ENCODE data around the gene ADAM12. TPM values are rescaled to one million over a fixed set of nuclear protein-coding genes. Genes with fewer than 3 reads are reported as not detected.

Gene ADAM12
- total RNA-seq, 1 experiment from 2014 or later: 16.8 TPM

DNA sequence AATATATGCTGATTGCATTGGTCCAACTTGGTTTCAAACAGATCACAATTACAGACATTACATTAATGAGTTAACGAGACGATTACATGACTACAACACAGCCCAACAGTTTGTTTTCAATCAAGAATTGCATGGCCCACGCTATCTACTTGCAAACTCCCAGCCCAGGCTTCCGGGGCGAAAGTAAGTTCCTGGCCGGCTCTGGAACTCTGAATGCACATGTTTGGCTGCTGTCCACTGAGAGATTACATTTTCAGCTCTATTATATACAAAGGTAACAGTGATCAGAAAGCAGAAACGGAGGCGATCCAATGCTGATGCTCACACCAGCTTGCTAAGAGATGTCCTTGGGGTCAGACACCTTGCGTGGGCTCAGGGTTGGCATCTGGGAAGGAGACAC is 285.6 kb downstream of the ADAM12 start:
- Histone ChIP-seq H3K9me2 (ENCODE audit: insufficient read depth) (no peaks in the 10 kb centered on the region), H3K79me2 (ENCODE audit: low read depth) (no peaks in the 10 kb centered on the region), H4K20me1 (ENCODE audit: insufficient read depth) (no peaks in the 10 kb centered on the region), H3K36me3 (ENCODE audit: low read depth) (no peaks in the 10 kb centered on the region), H3K27me3 (ENCODE audit: insufficient read depth, low read depth) (no peaks in the 10 kb centered on the region), H2AFZ (no peak overlapping the region), H3K4me2 (no peak overlapping the region), H3F3A (ENCODE audit: insufficient read depth, low read depth) (no peaks in the 10 kb centered on the region), H3K4me1 (replicated peaks; ENCODE audit: insufficient read depth) (no peaks in the 10 kb centered on the region), H3K9me3 (ENCODE audit: insufficient read depth, low read depth) (no peaks in the 10 kb centered on the region), H3K4me3 (no peak overlapping the region), H3K27ac (no peak overlapping the region)
- TF ChIP-seq, protein P1, sequence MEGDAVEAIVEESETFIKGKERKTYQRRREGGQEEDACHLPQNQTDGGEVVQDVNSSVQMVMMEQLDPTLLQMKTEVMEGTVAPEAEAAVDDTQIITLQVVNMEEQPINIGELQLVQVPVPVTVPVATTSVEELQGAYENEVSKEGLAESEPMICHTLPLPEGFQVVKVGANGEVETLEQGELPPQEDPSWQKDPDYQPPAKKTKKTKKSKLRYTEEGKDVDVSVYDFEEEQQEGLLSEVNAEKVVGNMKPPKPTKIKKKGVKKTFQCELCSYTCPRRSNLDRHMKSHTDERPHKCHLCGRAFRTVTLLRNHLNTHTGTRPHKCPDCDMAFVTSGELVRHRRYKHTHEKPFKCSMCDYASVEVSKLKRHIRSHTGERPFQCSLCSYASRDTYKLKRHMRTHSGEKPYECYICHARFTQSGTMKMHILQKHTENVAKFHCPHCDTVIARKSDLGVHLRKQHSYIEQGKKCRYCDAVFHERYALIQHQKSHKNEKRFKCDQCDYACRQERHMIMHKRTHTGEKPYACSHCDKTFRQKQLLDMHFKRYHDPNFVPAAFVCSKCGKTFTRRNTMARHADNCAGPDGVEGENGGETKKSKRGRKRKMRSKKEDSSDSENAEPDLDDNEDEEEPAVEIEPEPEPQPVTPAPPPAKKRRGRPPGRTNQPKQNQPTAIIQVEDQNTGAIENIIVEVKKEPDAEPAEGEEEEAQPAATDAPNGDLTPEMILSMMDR (conservative IDR thresholded peaks at IDR 0.05): no peak
- no peak for TF ChIP-seq EZH2 (IDR thresholded peaks at IDR 0.05; ENCODE audit: low read depth)
- CTCF ChIA-PET: no interaction called here
- POLR2A ChIA-PET (ENCODE audit: unreplicated experiment): no interaction called here
- no TSS peak for BruUV-seq (replicated peaks)
- intact Hi-C loops (cut with micrococcal nuclease; ENCODE audit: unreplicated experiment): no loop called here
- DNase-seq: no peak

DNA sequence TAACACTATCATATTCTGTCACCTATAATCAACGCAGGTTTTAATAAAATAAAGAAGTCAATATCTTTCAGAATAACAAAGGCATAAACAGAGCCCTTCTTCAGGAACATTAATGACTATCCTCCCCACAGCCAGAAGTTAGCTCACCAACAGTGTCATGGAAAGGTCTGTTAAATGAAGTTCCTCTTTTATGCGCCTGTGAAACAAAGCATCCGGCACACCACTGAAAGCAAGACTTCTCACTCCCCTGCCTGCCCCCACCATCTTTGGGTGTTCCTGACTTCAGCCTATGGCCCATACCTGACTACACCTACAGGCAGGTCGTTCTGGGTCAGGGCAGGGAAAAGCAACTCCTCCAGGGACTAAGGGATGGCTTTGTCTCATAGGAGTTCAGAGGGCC is 286.5 kb downstream of the ADAM12 start:
- BruUV-seq (replicated peaks): no TSS peak
- CTCF ChIA-PET: no interaction called here
- H3K4me3 ChIP-seq: no peak overlapping the region
- no peaks in the 10 kb centered on the region for H3K9me2 ChIP-seq (ENCODE audit: insufficient read depth)
- no peaks in the 10 kb centered on the region for H3K4me1 ChIP-seq (replicated peaks; ENCODE audit: insufficient read depth)
- POLR2A ChIA-PET (ENCODE audit: unreplicated experiment): no interaction called here
- no peaks in the 10 kb centered on the region for H3K36me3 ChIP-seq (ENCODE audit: low read depth)
- no peak overlapping the region for H3K4me2 ChIP-seq
- H4K20me1 ChIP-seq (ENCODE audit: insufficient read depth): no peaks in the 10 kb centered on the region
- no peaks in the 10 kb centered on the region for H3K9me3 ChIP-seq (ENCODE audit: insufficient read depth, low read depth)
- DNase-seq: no peak
- H3K79me2 ChIP-seq (ENCODE audit: low read depth): no peaks in the 10 kb centered on the region
- TF ChIP-seq, protein P1 (conservative IDR thresholded peaks at IDR 0.05): no peak
- TF ChIP-seq EZH2 (IDR thresholded peaks at IDR 0.05; ENCODE audit: low read depth): no peak
- H3K27ac ChIP-seq: no peak overlapping the region
- intact Hi-C loops (cut with micrococcal nuclease; ENCODE audit: unreplicated experiment): no loop called here
- H3K27me3 ChIP-seq (ENCODE audit: insufficient read depth, low read depth): no peaks in the 10 kb centered on the region
- no peak overlapping the region for H2AFZ ChIP-seq
- no peaks in the 10 kb centered on the region for H3F3A ChIP-seq (ENCODE audit: insufficient read depth, low read depth)

DNA sequence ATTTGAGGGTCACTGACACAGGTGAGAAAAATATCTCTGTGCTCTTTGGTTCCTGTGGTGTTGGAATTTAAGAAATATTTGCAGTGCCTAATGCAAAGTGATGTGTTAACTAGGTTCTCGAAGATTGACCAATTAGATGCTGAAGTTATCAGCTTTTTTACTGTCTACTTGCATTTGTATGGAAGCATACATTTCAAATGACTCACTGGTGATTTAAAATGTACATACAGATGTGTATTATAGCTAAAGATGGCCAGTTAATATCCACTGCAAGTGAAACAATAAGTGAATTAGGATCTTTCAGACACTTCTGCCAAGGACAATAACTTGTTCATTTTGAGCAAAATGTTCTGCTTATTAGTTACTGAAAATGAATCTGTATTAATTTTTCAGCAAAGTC is 287.0 kb downstream of the ADAM12 start:
- intact Hi-C loops (cut with micrococcal nuclease; ENCODE audit: unreplicated experiment): no loop called here
- no TSS peak for BruUV-seq (replicated peaks)
- no peaks in the 10 kb centered on the region for H3K9me2 ChIP-seq (ENCODE audit: insufficient read depth)
- no peak overlapping the region for H2AFZ ChIP-seq
- no peaks in the 10 kb centered on the region for H3K36me3 ChIP-seq (ENCODE audit: low read depth)
- ChIA-PET POLR2A (ENCODE audit: unreplicated experiment) (no interaction called here), CTCF (no interaction called here)
- no peak for DNase-seq
- no peaks in the 10 kb centered on the region for H3K4me1 ChIP-seq (replicated peaks; ENCODE audit: insufficient read depth)
- no peaks in the 10 kb centered on the region for H3K79me2 ChIP-seq (ENCODE audit: low read depth)
- no peak overlapping the region for H3K27ac ChIP-seq
- H3K9me3 ChIP-seq (ENCODE audit: insufficient read depth, low read depth): no peaks in the 10 kb centered on the region
- TF ChIP-seq, protein P1 (conservative IDR thresholded peaks at IDR 0.05): no peak
- no peak for TF ChIP-seq EZH2 (IDR thresholded peaks at IDR 0.05; ENCODE audit: low read depth)
- no peaks in the 10 kb centered on the region for H3K27me3 ChIP-seq (ENCODE audit: insufficient read depth, low read depth)
- H3K4me2 ChIP-seq: no peak overlapping the region
- H3F3A ChIP-seq (ENCODE audit: insufficient read depth, low read depth): no peaks in the 10 kb centered on the region
- H3K4me3 ChIP-seq: no peak overlapping the region
- no peaks in the 10 kb centered on the region for H4K20me1 ChIP-seq (ENCODE audit: insufficient read depth)
